Renal cortical epithelial cell (primary cell): ENCODE measurements around the gene HECA. TPM values are rescaled to one million over a fixed set of nuclear protein-coding genes. Genes with fewer than 3 reads are reported as not detected.

ENCODE experiments used
- DNase-seq: peaks from one replicate; pipeline ENCODE4 v3.0.0-alpha.2; 2011; ENCODE audit warnings: low read depth
- total RNA-seq: library from RNA; depleted of rRNA; stranded (reverse); fragments of >200 nt; gene quantifications from 2 replicates; pipeline ENCODE4 v1.2.3, GENCODE V29; 2014

HECA gene
- total RNA-seq, 1 donor from 2014 or later: 13.6 TPM

- DNase-seq: peak; percentile 76
Measured at GRCh38 chr6:139161169-139161568, 26.3 kb downstream of the HECA start.

- peak; percentile 43 for DNase-seq
Measured at GRCh38 chr6:139161817-139162284, 27.0 kb downstream of the HECA start.

- no peak for DNase-seq
Measured at GRCh38 chr6:139164001-139164400, 29.1 kb downstream of the HECA start.

- DNase-seq: no peak
Measured at GRCh38 chr6:139165324-139165723, 30.4 kb downstream of the HECA start.

DNA sequence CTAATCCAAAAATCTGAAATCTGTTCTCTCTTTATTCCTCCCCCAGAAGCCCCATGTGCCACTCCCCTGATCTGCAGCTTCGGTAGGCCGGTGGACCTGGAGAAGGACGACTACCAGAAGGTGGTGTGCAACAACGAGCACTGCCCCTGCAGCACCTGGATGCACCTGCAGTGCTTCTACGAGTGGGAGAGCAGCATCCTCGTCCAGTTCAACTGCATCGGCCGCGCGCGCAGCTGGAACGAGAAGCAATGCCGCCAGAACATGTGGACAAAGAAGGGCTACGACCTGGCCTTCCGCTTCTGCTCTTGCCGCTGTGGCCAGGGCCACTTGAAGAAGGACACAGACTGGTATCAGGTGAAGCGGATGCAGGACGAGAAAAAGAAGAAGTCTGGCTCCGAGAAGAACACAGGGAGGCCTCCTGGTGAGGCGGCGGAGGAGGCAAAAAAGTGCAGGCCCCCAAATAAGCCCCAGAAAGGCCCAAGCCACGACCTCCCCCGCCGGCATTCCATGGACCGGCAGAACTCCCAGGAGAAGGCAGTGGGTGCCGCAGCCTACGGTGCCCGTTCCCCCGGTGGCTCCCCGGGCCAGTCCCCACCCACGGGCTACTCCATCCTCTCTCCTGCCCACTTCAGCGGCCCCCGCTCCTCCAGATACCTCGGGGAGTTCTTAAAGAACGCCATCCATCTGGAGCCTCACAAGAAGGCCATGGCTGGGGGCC is 31.5 kb downstream of the HECA start:
- DNase-seq: no peak

- DNase-seq: no peak
Measured at GRCh38 chr6:139166956-139167313, 32.1 kb downstream of the HECA start.

DNA sequence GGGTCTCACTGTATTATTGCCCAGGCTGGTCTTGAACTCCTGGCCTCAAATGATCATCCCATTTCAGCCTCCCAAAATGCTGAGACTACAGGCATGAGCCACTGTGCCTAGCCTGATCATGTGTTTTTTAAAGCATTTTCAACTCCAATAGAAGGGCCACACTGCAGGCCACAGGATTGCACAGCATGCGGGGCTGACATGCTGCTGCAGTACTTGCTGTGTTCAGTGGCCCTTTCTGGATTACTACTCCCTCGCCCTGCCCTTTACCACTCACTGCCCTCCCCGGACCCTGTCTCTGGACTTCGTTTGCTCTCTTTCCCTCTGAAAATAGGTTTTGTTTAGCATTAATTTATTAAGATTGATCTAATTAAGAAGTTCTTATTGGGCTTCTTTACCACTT is 37.3 kb downstream of the HECA start:
- no peak for DNase-seq

GRCh38 chr6:139172567-139172966 is 37.7 kb downstream of the HECA start:
- no peak for DNase-seq

DNA sequence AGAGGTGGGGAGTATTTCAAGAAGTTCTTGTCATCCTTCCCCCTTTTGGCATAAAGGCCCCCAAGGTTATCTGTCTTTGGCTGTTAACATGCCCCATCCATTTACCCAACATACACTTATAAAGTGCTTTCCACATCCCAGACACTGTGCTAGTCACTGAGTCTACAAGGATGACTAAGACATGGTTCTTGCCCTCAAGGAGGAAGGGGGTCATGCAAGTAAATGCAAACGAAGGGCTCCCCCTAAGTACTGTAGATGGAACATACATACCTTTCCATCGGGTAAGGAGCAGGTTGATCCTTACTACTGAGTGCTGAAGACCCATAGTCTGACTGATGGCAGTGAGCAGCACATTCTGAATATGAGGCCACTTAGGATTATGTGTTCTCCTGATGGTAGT is 38.3 kb downstream of the HECA start:
- no peak for DNase-seq

- no peak for DNase-seq
Measured at GRCh38 chr6:139173822-139174221, 38.9 kb downstream of the HECA start.

DNA sequence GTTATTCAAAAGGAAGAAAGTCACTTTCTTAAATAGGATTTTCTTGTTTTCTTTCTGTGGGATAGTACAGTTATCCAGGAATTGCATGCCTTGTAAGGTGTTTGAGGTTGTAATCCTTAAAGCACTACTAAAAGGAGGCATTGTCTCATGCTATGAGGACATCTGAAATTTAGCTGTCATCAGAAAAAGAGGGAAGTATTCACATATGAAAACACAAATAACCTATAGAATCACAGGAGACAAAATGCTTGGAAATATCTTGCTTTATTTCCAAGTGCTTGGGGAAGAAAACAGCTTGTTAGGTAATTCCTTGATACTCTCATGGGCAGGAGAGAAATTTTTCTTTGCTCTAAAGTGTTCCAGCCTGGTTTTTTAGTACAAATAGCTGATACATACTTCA is 40.1 kb downstream of the HECA start:
- no peak for DNase-seq

GRCh38 chr6:139175389-139175948 is 40.6 kb downstream of the HECA start:
- no peak for DNase-seq

DNA sequence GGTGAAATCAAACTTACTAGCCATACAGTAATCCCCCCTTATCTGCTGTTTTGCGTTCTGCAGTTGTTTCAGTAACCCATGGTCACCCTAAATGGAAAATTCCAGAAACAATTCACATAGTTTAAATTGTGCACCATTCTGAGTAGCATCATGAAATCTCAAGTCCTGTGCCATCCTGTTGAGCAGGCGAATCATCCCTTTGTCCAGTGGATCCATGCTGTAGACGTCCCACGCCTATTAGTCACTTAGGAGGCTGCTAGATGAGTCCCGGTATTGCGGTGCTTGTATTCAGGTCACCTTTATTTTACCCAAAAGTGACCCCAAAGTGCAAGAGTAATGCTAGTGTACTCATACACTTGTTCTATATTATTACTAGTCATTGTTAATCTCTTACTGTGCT is 46.4 kb downstream of the HECA start:
- DNase-seq: no peak

DNA sequence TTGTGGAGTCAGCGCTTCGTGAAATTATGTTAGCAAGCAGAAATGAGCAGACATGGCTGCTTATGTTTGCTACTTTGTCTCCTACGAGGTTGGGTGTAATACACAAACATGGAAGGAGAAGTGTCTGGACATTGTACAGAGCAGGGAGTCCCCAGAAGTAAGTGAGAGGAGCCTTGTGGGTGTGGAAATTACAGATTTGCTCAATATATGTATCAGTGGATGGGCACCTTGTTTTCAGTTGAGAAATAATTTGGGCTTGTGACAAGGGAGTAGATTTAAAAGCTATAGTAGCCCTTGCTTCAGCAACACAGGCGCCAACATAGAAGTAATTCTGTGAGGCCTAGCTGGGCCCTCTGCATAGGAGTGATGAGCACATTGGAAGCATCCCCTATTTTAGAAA is 49.2 kb downstream of the HECA start:
- no peak for DNase-seq

- no peak for DNase-seq
Measured at GRCh38 chr6:139184459-139184858, 49.6 kb downstream of the HECA start.

DNA sequence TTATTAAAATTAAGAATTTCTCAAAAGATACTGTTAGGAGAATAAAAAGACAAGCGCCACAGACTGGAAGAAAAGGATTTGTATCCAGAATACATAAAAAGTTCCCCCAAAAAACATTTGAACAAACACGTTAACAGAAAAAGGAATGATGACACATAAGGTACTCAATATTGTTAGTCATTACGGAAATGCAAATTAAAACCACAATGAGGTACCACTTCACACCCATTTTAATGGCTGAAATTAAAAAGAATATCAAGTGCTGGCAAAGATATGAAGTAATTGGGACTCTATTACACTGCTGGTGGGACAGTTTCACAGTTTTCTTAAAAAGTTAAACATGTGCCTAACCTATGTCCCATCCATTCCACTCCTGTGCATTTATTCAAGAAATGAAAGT is 51.4 kb downstream of the HECA start:
- DNase-seq: no peak

- no peak for DNase-seq
Measured at GRCh38 chr6:139186692-139187091, 51.8 kb downstream of the HECA start.

- no peak for DNase-seq
Measured at GRCh38 chr6:139187489-139187888, 52.6 kb downstream of the HECA start.

DNA sequence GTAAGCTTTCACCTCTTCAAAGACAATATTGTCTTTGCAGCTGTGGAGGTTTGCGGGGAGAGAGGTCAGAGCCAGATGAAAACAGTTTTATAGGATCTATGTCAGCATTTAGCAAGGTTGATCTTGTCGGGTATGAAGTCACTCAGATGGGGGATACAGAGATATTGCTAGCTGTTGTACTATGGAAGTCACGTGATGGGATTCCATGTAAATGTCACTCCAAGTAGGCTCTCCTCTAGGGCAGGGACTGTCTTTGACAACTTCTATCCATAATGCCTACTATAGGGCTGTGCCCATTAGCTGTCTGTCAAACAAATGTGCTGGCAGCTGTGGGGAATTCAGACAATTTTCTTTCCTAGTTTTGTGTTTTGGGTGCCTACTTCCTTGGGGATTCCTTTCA is 54.8 kb downstream of the HECA start:
- DNase-seq: no peak

GRCh38 chr6:139194740-139195139 is 59.9 kb downstream of the HECA start:
- DNase-seq: peak; percentile 43

DNA sequence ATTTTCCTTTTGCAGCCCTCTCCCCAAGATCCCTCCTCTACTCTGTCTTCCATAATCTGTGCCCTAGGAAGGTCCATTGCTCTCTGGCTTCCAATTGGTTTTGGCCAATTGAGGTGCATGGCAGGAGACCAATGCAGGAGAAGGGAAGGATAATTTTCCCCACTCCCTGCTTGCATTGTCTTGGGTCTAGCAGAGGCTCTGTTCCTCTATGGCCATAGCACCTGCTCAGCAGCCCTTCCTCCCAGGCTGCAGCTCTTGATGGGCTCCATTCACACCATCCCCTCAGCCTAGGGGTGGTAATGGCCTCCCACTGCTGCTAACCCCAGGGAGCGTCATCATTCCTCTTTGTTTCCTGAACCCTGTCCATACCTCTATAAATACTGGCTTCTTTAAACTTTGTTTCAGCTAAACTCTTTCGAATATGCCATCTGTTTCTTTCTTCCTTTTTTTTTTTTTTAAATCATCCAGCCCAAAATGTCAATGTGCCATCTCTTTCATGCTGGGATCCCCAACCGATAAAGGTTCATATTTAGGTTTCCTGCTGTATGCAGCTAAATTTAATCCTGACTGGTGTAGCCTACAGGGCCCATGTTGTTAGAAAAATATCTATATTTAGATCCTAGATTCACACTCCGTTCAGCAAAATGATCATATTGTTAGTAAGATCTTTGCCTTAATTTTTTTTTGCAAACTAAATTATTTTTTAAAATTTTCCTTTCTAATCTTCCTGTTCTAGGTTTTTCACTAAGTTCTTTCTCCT is 63.8 kb downstream of the HECA start:
- no peak for DNase-seq

GRCh38 chr6:139201378-139201777 is 66.5 kb downstream of the HECA start:
- no peak for DNase-seq

GRCh38 chr6:139204978-139205377 is 70.1 kb downstream of the HECA start:
- DNase-seq: no peak
